Uterus (tissue), 2 donors: ENCODE results near the gene GIPC3.

ENCODE experiments used
- CTCF ChIP-seq, 4 experiments: fragments of 200-600 bp in 2 of 4; fragments of 450-650 bp in 2 of 4; sonication (generic) in 2 of 4; IDR thresholded peaks; one replicate each; pipeline ENCODE4 v1.5.1; 2016 to 2019; ENCODE audit warnings: antibody characterized with exemption in 4 of 4, mild to moderate bottlenecking in 2 of 4, moderate library complexity in 1 of 4
- POLR2A ChIP-seq, 2 donors: fragments of 450-650 bp; IDR thresholded peaks; one replicate each; pipeline ENCODE4 v1.6.1; 2016; ENCODE audit warnings: antibody characterized with exemption in 2 of 2, mild to moderate bottlenecking in 1 of 2, moderate library complexity in 1 of 2

- TF ChIP-seq CTCF (IDR thresholded peaks at IDR 0.05) (no peak), POLR2A (IDR thresholded peaks at IDR 0.05) (no peak)
These were observed 36.9 kb downstream of the GIPC3 start for GRCh38 chr19:3622224-3622623.
